Camera-type eye (tissue), 1 donor: ENCODE data around the gene DR1. TPM values are rescaled to one million over a fixed set of nuclear protein-coding genes. Genes with fewer than 3 reads are reported as not detected.

Experiments used
- total RNA-seq: library from RNA; depleted of rRNA; stranded (reverse); fragments of >200 nt; gene quantifications from one replicate; pipeline ENCODE4 v1.2.3, GENCODE V29; 2014

The DR1 gene
- total RNA-seq: 57.9 TPM

DNA sequence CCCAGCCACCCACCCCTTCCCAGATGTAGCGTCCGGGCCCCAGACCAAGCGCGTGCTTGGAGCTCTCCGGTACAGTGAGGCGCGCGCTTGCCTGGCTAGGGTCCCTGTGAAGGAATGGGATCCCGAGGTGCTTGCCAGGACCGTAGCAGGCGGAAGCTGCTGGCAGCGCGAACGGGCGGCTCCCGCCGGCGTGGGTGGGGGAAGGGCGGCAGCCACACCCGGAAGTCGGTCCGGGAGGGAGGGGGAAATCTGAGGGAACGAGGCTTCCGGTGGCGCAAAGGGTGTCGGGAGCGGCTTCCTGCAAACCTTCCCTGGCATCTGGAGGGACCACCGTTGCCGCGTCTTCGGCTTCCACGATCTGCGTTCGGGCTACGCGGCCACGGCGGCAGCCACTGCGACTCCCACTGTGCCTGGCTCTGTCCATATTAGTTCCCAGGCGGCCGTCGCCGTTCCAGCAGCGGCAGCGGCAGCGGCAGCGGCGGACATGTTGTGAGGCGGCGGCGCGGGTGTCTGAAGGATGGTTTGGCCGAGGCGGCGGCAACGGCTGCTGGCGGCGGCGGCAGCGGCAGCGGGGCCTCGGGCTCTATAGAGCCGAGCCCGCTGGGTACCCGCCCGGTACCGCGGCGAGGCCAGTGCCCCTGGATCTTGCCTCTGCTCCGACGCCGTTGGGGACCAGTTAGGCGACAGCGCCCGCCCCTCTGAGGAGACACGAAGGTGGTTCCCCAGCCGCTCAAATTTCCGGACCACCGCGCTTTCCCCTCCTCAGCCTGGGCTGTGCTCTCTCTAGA, at the start of gene DR1:
Gene DR1, plus strand, starts transcription at position 275 of the 788 bp plus-strand sequence. CDS start 739 bp downstream, outside the sequence.

Other genes with a start within 250 kb of the DR1 start
- gene TMED5, start 165.5 kb upstream of the DR1 start, total RNA-seq: 49.0 TPM
- 15.0 TPM for gene CCDC18, start 165.2 kb upstream of the DR1 start, total RNA-seq
- gene FNBP1L, start 102.2 kb downstream of the DR1 start, total RNA-seq: 133 TPM